Fibroblast of skin of right biceps (primary cell): ENCODE data around the gene ABCD3.
A peak's percentile ranks its signal among the peaks of the same experiment; 100 is the strongest.
"Not testable (repeated sequence)": the region's sequence is repeated elsewhere in the genome, so short reads cannot be mapped to it uniquely, and the experiment has no call there.

Experiments used
- DNase-seq: peaks from one replicate; pipeline ENCODE4 v3.0.0-alpha.2; 2013

ABCD3 gene

DNA sequence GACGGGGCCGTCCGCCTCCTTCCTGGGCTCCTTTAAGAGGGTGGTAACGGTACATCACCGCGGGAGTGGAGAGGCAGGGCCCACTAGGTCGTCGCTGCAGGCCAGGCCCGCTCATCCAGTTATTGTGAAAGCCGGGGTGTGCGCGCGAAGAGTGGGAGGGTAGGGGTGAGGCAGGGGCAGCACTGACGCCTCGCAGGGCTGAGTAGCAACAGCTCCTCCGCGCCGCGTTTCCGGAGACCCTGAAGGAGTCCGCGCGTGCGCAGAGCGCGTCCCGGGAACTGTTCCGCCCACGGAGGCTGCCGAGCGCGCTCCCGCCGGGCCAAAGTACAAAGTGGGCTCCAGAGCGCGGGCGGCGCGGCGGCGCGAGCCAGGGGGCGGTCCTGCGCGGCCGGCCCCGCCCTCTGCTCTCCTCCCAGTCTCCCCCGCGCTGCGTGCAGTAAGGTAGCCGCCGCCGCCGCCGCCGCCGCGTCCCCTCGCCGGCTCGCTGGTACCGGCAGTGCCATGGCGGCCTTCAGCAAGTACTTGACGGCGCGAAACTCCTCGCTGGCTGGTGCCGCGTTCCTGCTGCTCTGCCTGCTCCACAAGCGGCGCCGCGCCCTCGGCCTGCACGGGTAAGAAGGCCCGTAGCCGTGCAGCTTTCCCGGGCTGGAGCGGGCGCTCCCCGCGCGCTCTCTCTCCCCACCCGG lies at the start of gene ABCD3:
Gene ABCD3 (plus strand): TSS at position 412 of the 686 bp plus-strand sequence. CDS start 90 bp downstream, at position 502.
- peak; percentile 98 for DNase-seq

DNA sequence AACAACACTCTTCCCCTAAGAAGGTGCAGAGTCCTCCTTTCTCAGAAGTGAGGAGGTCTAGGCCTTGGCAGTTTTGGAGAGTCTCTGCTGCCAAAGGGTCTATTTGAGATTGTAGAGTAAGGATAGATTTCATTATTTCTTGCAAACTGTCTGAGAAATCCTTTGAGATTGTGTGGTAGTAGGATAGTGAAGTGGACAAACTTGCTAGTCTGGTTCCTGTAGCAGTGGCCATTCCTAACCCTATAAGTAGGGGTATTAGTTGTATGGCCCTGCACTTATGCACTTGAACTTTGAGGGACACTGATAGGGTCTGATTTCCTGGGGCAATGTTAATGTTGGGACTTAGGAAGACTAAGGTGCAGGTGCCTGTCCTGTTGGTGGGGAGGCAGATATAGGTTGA lies 45.4 kb upstream of the ABCD3 start:
- DNase-seq, result not testable (repeated sequence)

DNA sequence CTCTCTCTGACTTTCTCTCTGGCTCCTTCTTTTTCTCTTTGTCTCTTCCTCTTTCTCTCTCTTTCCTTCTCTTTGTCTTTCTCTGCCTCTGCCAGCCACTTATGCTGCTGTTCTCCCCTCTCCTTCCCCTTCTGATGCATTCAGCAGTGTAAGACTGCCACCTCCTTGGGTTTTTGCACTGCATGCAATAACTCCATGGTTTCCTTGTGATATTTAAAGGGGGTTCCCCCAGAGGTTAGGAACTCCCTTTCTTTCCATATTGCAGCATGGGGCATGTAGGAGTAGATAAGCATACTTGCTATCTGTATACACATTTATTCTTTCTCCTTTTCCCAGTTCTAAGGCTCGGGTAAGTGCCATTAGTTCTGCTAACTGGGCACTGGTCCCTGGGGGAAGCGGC lies 44.9 kb upstream of the ABCD3 start:
- DNase-seq, result not testable (repeated sequence)

DNA sequence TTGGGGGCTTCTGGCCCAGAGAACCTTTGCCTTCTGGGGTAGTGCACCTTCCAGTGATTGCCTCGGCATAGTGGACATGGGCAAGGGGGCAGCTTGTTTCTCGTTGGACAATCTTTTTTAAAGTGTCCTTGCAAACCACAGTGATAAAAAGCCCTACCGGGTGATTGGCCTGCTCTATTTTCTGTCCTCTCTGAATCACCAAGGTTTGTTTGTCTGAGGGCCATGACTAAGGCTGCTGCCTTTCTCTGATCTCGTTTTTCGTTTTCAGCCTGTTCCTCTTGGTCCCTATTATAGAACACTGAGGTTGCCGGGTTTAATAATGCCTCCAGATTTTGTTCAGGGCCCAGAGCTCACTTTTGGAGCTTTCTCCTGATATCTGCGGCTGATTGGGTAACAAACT lies 42.5 kb upstream of the ABCD3 start:
- DNase-seq, result not testable (repeated sequence)

DNA sequence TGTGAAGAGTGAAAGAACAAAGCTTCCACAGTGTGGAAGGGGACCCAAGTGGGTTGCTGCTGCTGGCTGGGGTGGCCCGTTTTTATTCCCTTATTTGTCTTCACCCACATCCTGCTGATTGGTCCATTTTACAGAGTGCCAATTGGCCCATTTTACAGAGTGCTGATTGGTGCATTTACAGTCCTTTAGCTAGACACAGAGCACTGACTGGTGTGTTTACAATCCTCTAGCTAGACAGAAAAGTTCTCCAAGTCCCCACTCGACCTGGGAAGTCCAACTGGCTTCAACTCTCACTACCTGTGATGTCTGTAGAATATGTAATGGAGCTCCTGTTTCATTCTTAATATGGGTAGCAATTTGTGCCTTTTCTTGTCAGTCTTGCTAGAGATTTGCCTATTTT lies 39.7 kb upstream of the ABCD3 start:
- not testable (repeated sequence) for DNase-seq

DNA sequence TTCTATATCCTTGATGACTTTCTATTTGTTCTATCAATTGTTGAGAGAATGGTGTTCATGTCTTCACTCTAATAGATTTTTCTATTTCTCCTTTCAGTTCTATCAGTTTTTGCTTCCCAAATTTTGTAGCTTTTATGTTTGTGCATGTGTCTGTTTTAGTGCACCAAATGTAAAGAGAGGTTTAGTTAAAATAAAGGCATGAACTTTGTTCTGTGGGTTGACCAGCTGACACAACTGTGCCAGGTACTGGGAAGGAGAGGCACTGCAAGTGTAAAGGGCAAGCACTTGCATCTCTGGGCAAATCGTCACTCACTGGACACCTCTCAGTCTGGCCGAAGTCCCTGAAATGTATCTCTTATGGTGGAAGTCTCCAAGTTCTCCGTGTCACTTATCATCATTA lies 38.6 kb upstream of the ABCD3 start:
- no peak for DNase-seq

DNA sequence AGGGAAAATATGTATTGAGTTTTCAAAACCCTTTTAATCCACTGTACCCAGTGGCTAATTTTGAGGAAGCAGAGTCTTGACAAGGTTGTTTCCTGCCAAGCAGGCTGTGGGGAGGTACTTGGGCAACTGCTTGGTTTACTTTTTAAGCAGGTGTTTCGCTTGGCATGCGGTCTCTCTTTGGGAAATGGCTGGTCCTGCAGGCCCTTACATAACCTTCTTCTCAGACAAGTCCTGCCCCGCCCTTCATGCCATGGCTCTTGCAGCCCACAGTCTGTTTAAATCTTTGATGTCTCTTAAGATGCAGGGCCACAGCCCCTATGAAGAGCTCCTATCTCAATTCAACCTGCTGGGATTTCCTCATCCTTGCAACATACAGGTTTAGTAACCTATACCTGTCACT lies 36.0 kb upstream of the ABCD3 start:
- no peak for DNase-seq

DNA sequence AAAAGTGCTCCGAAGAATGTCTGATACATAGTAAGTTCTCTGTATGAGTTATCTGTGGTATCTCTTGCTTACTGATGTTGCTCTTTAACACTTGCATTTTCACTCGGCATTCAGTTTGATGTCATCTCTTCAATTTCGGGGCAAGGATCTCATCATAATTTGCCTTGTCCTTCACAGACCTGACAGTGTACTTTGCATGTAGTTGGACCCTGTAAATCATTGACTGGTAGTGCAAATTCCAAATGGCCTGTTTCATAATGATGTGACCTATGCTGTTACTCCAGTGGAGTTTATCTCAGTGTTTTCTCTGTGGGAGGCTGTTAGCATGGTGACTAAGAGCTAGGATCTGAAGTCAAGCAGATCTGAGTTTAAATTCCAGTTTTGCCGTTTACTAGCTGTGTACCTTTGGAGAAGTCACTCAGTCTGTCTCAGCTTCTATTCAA lies 34.2 kb upstream of the ABCD3 start:
- peak; percentile 7 for DNase-seq

DNA sequence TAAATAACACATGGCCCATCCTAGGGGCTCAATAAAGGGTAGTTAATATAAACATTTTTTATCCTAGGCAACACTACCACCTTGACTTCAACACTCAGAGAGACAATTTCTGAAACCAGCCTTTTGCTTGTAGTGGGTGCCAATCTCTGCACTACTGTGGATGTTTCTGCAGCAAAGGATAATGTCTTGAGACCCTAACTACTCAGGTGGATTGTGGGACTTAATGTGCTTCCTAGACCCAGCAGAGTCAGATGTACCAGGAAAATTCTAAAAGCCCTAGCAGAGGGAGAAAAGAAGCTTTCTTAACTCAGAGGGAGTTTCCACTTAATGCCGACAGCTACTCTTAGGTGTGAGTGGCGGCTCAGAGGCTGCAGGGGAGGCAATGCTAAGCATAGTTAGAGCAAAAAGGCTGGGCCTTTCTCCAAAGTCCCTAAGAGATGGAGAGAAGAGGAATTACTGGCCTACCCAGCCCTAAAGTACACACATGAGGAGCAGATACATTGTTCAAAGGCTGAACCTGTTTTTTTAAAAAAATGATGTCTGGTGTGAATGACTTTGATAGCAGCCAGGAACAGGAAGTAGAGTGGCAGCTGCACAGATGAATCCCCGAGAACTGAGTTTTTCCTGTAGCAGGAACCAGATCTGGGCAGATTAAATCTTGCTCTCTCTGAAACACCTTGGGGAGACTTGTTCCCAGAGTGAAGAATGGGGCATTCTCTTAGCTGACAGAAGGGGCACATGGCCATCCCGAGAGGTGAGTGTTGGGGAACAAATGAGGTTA lies 33.5 kb upstream of the ABCD3 start:
- no peak for DNase-seq

DNA sequence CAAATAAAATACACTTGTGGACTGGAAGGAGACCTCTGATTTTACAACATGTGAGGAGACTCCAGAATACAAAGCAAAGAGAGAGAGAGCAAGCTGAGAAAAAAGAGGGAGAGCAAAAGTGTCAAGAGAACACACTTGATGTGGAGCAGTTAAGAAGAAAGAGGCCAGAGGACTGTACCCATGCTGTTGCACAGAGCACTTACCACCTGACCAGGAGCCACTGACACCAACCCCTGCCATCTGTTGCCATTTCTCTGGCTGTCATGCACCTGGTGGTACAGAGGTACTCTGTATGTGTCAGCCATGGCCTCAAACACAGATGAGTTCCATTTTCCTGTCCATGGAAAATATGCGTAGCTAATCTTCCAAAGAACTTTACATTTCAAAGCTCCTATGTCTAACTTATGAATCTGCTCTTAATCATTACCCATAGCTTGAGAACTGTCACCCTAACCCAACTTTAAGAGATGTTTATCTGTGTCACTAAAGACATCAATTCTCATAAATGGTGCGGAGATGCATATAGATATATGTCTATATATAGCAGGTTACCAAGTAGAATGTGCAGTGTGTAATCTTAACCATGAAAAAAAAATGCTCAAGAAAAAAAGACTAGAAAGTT lies 32.8 kb upstream of the ABCD3 start:
- DNase-seq, result no peak

DNA sequence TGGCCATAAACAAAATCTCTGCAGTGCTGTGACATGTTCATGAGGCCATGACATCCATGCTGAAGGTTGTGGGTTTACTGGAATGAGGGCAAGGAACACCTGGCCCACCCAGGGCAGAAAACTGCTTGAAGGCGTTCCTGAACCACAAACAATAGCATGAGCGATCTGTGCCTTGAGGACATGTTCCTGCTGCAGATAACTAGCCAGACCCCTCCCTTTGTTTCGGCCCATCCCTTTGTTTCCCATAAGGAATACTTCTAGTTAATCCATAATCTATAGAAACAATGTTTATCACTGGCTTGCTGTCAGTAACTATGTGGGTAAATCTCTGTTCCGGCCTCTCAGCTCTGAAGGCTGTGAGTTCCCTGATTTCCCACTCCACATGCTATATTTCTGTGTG lies 28.9 kb upstream of the ABCD3 start:
- no peak for DNase-seq

DNA sequence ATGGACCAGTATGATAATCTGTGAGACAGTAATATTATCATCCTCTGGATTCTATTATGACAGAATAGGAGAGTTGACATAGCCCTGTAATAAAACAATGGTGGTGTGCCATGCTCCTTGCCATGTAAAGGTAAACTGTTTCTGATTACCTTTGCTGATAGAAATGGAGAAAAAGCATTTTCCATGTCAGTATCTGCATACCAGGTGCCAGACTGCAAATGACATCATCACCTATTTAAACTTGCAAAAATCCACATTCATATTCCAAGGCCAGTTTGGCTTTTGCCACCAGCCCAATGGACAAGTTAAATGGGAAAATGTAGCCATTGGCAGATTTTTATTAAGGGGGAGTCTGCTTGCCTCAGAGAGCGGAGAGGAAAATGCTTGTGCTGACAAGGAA lies 23.9 kb upstream of the ABCD3 start:
- no peak for DNase-seq

DNA sequence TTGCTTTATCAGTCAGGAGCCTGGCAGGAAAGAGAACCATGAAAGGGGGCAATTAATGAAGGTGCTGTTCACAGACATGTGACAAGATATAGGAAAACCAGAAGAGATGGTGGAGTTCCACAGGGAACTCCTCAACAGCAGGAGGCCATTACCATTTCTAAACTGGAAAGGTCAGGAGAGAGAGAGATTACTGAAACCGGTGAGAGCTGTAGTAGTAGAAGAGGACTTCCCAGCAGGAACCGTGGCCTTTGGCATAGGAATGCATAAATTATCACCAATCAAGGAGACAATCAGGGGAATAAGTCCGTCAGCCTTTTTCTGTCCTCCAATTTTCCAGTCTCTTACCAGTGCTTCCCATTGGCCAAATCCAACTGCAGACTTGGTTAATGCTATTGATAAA lies 23.0 kb upstream of the ABCD3 start:
- DNase-seq, result no peak

DNA sequence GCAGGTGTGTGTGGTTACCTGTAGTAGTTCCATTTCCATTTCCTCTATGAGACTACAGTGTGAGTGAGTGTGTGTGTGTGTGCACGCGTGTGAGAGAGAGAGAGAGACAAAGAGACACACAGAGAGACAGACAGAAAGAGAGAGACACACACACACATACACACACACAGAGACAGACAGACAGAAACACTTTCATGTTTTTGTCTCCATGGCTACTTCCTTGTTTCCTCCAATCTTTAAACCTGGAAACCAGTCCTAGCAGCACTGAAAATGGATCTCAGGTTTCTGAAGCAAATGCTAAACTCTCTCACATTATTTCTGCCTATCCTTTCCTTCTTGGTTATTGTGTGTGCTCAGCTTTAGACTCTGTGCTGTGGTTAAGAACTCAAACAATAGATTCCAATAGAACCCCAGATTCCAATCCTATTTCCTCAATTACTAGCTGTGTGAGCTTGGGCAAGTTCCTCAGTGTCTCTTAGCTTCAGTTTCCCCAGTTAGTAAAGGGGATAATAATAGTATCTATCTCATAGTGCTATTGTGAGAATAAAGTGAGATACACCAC lies 22.4 kb upstream of the ABCD3 start:
- DNase-seq, result no peak

DNA sequence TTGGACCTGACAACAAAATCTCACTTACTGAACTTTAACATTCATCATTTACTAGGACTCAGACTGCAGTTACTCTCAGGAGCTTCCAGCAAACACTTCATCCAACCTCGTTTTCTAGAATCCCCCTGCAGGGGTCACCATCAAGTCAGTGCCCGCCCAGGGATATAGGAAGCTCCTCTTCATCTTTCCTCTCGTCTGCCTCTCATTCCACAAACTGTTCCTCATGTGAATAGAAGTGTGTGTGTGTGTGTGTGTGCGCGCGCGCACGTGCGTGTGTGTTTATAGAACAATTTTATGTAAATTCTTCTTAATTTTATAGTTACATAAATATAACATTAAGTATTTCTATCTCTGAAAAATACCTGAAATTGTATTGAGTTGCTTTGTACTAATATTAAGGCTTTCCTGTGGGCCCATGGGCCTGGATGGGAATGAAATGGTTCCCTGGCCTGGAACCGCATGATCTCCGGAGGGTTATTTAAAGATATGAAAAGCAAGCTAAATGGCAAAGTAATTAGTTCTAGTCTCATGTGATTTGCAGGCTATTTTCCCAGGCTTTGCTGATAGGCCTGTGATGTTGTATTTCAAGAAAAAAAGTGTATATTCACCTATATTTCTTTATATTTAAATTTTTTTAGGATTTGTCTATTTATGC lies 21.7 kb upstream of the ABCD3 start:
- peak; percentile 12 for DNase-seq

DNA sequence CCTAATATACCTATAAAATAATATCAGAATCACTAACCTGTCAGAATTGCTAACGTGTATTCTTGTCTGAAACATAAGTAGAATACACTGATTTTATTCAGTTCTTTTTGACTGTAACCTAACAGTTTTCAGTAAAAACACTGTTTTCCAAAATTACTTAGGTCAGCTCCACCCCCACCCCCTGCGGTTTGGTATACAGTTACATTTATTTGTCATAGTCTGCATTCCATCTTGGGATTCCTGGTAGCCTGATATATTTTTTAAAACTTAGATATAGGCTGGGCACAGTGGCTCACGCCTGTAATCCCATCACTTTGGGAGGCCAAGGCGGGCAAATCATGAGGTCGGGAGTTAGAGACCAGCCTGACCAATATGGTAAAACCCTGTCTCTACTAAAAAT lies 19.8 kb upstream of the ABCD3 start:
- peak; percentile 38 for DNase-seq

DNA sequence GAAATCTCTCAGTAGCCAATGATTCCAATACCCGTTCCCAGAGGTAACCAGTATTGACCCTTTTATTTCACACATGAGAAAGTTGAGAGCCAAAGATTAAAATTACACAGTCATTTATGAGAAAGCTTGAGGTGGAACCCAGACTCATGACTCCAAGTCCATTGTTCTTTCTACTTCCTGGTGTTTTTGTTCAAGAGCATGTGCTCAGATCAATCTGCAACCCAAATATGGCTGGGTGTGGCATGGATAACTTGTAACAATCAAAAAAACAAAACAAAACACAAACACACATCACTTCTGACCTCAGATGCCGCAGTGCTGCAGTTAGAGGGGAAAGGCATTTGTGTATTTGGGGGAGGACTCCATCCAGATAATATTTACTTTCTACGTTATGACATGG lies 18.7 kb upstream of the ABCD3 start:
- no peak for DNase-seq

DNA sequence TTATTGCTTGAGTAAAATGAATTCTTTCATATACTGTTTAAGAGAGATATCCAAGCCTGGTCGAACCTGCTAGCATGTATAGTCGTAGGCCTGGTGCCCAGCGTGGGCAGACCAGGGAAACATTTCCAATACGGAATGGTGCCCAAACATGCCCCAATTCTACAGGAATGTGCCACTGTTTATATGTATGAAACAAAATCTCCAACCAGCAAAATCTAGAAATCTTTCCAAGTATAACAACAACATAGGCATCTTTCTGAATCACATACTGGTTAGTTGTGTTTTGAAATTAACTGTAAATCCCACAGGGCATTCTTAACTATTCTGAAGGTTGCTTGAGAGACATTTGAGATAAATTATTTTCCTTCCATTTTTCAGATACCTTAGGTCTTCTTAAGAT lies 17.0 kb upstream of the ABCD3 start:
- no peak for DNase-seq

DNA sequence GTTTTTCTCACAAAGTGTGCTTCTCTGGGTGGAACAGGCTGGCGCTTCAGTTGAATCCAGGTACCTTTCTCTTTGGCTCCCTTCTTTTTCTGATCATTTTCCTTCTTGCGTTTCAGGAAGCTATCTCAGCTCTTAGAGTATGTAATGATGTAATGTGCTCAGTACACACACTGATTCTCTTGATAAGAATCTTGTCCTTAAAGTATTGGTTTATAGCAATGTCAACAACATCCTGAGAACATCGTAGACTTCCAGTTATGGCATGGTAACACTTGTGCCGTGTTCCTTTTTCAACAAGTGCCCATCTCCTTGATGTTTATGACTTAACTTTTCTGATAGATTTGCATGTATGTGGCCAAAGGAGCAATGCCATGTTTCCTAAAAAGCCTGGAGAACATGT lies 11.7 kb upstream of the ABCD3 start:
- no peak for DNase-seq

DNA sequence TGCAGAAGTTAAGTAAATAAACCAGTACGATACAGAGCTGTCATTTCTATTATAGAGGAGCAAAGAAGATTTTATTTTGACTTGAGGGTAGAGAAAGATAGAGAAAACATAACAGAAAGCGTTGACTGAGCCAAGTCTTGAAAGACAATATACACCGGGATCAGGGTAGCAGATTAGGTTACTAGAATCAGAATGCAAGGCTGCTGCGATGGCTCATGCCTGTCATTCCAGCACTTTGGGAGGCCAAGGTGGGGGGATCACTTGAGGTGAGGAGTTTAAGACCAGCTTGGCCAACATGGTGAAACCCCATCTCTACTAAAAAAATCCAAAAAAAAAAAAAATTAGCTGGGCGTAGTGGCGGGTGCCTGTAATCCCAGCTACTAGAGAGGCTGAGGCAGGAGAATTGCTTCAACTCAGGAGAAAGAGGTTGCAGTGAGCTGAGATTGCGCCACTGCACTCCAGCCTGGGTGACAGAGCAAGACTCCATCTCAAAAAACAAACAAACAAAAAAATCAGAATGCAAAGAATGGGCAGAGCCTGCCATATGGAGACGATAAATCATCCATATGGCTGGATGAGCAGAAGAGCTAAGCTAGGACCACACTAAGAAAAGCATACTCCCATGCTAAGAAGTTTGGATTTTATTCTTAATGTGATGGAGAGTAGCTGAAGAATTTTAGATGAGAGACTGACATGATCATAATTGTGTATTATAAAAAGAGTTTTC lies 9.9 kb upstream of the ABCD3 start:
- no peak for DNase-seq

DNA sequence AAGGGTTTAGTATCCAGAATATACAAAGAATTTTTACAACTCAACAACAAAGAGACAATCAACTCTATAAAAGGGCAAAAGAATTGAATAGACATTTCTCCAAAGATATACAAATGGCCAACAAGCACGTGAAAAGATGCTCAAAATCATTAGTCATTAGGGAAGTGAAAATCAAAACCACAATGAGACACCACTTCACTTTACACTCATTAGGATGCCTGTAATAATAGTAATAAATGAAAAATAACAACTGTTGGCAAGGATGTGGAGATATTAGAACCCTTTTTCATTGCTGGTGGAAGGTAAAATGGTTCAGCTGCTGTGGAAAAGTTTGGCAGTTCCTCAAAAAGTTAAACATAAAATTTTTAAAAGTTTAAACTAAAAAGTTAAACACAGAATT lies 7.0 kb upstream of the ABCD3 start:
- peak; percentile 16 for DNase-seq

DNA sequence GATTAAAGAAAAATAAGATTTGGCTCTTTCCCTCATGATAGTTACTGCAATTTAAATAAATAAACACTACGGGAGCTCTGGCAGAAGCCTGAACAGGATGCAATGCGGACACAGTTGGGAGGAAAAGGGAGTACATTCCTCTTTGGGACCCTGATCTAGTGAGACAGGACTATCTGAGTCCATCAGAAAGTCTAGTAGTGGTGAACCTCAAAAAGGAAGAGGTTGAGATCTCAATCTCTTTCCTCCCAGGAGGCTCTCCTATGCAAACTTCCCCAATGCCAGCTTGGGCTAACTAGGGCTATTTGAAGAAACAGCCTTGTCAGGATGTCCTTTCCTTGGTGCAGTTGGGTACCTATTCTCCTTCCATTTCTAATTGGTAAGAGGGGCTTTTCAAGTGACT lies 4.9 kb upstream of the ABCD3 start:
- no peak for DNase-seq
